Ishikawa (cell line): ENCODE measurements around the gene GFI1B.

Experiments
- CEBPB ChIP-seq: IDR thresholded peaks from 2 replicates; pipeline ENCODE4 v1.6.1; 2012
- CREB1 ChIP-seq: IDR thresholded peaks from 2 replicates; pipeline ENCODE4 v1.6.1; 2012; ENCODE audit warnings: low read depth
- EGR1 ChIP-seq: IDR thresholded peaks from 2 replicates; pipeline ENCODE4 v1.6.1; 2012
- EP300 ChIP-seq: IDR thresholded peaks from 2 replicates; pipeline ENCODE4 v1.6.1; 2012; ENCODE audit warnings: borderline replicate concordance
- FOXM1 ChIP-seq: IDR thresholded peaks from 2 replicates; pipeline ENCODE4 v1.6.1; 2012; ENCODE audit warnings: low read depth, borderline replicate concordance
- NFIC ChIP-seq: IDR thresholded peaks from 2 replicates; pipeline ENCODE4 v1.6.1; 2012
- RAD21 ChIP-seq: IDR thresholded peaks from 2 replicates; pipeline ENCODE4 v1.6.1; 2012; ENCODE audit warnings: low read depth
- TAF1 ChIP-seq: IDR thresholded peaks from 2 replicates; pipeline ENCODE4 v1.6.1; 2012; ENCODE audit warnings: low read depth, mild to moderate bottlenecking
- TCF12 ChIP-seq: IDR thresholded peaks from 2 replicates; pipeline ENCODE4 v1.6.1; 2012; ENCODE audit warnings: low read depth
- TEAD4 ChIP-seq: IDR thresholded peaks from 2 replicates; pipeline ENCODE4 v1.6.1; 2012
- YY1 ChIP-seq: IDR thresholded peaks from 2 replicates; pipeline ENCODE4 v1.6.1; 2012; ENCODE audit warnings: low read depth
- ZBTB7A ChIP-seq: IDR thresholded peaks from 2 replicates; pipeline ENCODE4 v1.6.1; 2012; ENCODE audit warnings: low read depth
- TF ChIP-seq, protein P1 (sequence below): IDR thresholded peaks from 2 replicates; pipeline ENCODE4 v1.6.1; 2012; ENCODE audit warnings: low read depth, mild to moderate bottlenecking
- TF ChIP-seq, protein P2 (sequence below): IDR thresholded peaks from 2 replicates; pipeline ENCODE4 v1.6.1; 2012
- TF ChIP-seq, protein P3 (sequence below): IDR thresholded peaks from 2 replicates; pipeline ENCODE4 v1.6.1; 2012

Gene GFI1B

DNA sequence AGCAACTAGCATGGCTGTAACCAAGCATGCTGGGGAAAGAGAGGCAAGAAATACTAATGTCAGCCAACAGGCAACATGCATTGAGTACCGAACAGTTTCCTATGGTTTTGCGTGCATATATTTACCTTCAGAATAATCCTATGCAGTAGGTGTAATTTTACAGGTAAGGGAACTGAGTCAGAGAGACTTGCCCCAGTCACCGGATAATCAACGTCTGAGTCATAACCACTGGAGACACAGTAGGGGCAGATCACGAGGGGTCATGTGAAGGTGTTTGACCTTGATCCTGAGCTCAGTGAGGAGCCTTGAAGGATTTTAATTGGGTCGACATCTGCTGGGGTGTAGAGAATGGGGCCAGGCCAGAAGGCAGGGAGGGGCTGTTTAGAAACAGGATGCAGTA is 20.7 kb upstream of the GFI1B start:
- TF ChIP-seq TCF12 (no peak), TAF1 (no peak), CREB1 (no peak), FOXM1 (no peak), TEAD4 (no peak), RAD21 (no peak), CEBPB (no peak), YY1 (no peak), EP300 (no peak), ZBTB7A (no peak), NFIC (no peak), EGR1 (no peak)
- TF ChIP-seq, protein P1, sequence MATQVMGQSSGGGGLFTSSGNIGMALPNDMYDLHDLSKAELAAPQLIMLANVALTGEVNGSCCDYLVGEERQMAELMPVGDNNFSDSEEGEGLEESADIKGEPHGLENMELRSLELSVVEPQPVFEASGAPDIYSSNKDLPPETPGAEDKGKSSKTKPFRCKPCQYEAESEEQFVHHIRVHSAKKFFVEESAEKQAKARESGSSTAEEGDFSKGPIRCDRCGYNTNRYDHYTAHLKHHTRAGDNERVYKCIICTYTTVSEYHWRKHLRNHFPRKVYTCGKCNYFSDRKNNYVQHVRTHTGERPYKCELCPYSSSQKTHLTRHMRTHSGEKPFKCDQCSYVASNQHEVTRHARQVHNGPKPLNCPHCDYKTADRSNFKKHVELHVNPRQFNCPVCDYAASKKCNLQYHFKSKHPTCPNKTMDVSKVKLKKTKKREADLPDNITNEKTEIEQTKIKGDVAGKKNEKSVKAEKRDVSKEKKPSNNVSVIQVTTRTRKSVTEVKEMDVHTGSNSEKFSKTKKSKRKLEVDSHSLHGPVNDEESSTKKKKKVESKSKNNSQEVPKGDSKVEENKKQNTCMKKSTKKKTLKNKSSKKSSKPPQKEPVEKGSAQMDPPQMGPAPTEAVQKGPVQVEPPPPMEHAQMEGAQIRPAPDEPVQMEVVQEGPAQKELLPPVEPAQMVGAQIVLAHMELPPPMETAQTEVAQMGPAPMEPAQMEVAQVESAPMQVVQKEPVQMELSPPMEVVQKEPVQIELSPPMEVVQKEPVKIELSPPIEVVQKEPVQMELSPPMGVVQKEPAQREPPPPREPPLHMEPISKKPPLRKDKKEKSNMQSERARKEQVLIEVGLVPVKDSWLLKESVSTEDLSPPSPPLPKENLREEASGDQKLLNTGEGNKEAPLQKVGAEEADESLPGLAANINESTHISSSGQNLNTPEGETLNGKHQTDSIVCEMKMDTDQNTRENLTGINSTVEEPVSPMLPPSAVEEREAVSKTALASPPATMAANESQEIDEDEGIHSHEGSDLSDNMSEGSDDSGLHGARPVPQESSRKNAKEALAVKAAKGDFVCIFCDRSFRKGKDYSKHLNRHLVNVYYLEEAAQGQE = no peak
- TF ChIP-seq, protein P2, sequence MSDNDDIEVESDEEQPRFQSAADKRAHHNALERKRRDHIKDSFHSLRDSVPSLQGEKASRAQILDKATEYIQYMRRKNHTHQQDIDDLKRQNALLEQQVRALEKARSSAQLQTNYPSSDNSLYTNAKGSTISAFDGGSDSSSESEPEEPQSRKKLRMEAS = no peak
- TF ChIP-seq, protein P3, sequence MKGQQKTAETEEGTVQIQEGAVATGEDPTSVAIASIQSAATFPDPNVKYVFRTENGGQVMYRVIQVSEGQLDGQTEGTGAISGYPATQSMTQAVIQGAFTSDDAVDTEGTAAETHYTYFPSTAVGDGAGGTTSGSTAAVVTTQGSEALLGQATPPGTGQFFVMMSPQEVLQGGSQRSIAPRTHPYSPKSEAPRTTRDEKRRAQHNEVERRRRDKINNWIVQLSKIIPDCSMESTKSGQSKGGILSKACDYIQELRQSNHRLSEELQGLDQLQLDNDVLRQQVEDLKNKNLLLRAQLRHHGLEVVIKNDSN = no peak

DNA sequence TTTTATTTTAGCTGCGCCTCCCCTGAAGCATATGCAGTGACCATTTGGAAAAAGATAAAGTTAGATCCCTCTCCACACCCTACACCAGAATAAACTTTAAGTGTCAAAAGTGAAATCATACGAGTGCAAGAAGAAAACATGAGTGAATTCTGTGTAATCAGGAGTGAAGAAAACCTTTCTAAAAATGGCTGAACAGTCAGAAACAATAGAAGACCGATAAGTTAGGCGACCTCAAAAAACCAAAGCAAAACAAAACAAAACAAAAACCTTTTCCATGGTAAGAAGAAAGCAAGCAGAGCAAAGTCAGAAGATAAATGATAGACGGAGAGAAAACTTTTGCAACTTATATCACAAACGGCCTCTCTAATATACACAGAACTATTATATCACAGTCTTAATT is 17.5 kb upstream of the GFI1B start:
- TF ChIP-seq ZBTB7A = no peak
- TF ChIP-seq TCF12 = no peak
- TF ChIP-seq RAD21 = no peak
- TF ChIP-seq, protein P1 = no peak
- no peak for TF ChIP-seq TAF1
- TF ChIP-seq CEBPB = no peak
- no peak for TF ChIP-seq CREB1
- TF ChIP-seq EP300 = no peak
- TF ChIP-seq, protein P2 = no peak
- TF ChIP-seq FOXM1 = no peak
- no peak for TF ChIP-seq YY1
- TF ChIP-seq, protein P3 = no peak
- no peak for TF ChIP-seq TEAD4

GRCh38 chr9:132965478-132965877 is 13.0 kb upstream of the GFI1B start:
- no peak for TF ChIP-seq EP300
- TF ChIP-seq ZBTB7A = no peak
- TF ChIP-seq CEBPB = no peak
- TF ChIP-seq CREB1 = no peak
- no peak for TF ChIP-seq YY1
- TF ChIP-seq, protein P2 = no peak
- TF ChIP-seq TAF1 = no peak
- TF ChIP-seq NFIC = no peak
- no peak for TF ChIP-seq TCF12
- TF ChIP-seq, protein P1 = no peak

DNA sequence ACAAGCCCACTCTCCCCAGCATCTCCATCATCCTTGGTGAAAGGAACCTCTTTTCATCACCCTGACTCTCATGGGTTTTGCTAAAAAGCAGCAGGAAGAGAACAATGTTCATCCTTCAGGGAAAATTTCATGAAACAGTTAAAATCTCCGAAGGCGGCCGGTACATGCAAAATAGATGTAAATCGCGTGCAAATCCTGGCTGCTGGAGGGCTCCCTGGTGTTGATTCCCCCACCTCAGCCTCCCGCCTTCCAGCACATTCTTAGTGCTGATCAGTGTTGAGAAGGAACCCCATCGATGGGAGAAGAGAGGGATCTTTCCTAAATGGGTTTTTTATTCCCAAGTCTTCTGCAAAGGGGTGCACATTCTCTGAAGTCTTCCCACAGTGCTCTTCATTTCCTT is 8.7 kb upstream of the GFI1B start:
- TF ChIP-seq TAF1 (no peak), EGR1 (no peak), CREB1 (no peak), ZBTB7A (no peak), YY1 (no peak), RAD21 (no peak), EP300 (no peak), TEAD4 (no peak), CEBPB (no peak), TCF12 (no peak), FOXM1 (no peak), NFIC (no peak)
- TF ChIP-seq, protein P2 = no peak
- TF ChIP-seq, protein P1 = no peak
- TF ChIP-seq, protein P3 = no peak
